HEK293 (cell line): ENCODE measurements around the gene ELN.

Experiments
- CTCF ChIA-PET: fragments of 350-600 bp; formaldehyde crosslinking; extraction: SDS; loops from one replicate; lab custom pipeline; 2021; ENCODE audit warnings: antibody characterized with exemption; lab: Yijun Ruan, JAX
- POLR2A ChIA-PET: fragments of 300-600 bp; formaldehyde crosslinking; extraction: SDS; loops from one replicate; lab custom pipeline; 2020; ENCODE audit warnings: antibody characterized with exemption, inconsistent platforms; lab: Yijun Ruan, JAX
- H3K27ac ChIP-seq: fragments of 200-500 bp; sonication (Bioruptor generic); 2 replicates; pipeline ENCODE4 v1.5.1; 2014; ENCODE audit warnings: low read depth, low read length, control low read depth, inconsistent platforms; ENCODE audit errors: extremely low read depth
- H3K36me3 ChIP-seq, 2 experiments: fragments of 200-500 bp in 1 of 2; sonication (Bioruptor generic) in 1 of 2; 1 replicate in 1 of 2; 2 replicates in 1 of 2; pipeline ENCODE4 v1.5.1; 2014 to 2017; ENCODE audit warnings: inconsistent platforms in 2 of 2, low read length in 2 of 2; ENCODE audit not compliant: control insufficient read depth in 2 of 2, insufficient read depth in 1 of 2
- H3K4me1 ChIP-seq: fragments of 200-500 bp; sonication (Bioruptor generic); 2 replicates; pipeline ENCODE4 v1.5.1; 2014; ENCODE audit warnings: mild to moderate bottlenecking, low read length, inconsistent platforms; ENCODE audit not compliant: control insufficient read depth, insufficient read depth
- H3K4me3 ChIP-seq: 2 replicates; pipeline ENCODE4 v1.5.1; 2011; ENCODE audit warnings: low read depth, mild to moderate bottlenecking, control low read depth, low read length, moderate library complexity
- H3K9me3 ChIP-seq: fragments of 200-500 bp; sonication (Bioruptor generic); 2 replicates; pipeline ENCODE4 v1.5.1; 2014; ENCODE audit warnings: low read depth, low read length, inconsistent platforms; ENCODE audit not compliant: control insufficient read depth, insufficient read depth
- BCL11A ChIP-seq: fragments of 450-650 bp; formaldehyde crosslinking; IDR thresholded peaks from 2 replicates; pipeline ENCODE4 v1.5.1; 2016; ENCODE audit warnings: low read depth, missing biosample characterization, missing genetic modification characterization
- HOXA7 ChIP-seq: sonication (generic); formaldehyde crosslinking; IDR thresholded peaks from 2 replicates; pipeline ENCODE4 v1.8.1; 2022; ENCODE audit warnings: missing genetic modification reagents, borderline replicate concordance
- IKZF3 ChIP-seq: fragments of 450-650 bp; IDR thresholded peaks from 2 replicates; pipeline ENCODE4 v1.5.0; 2018; ENCODE audit warnings: missing biosample characterization, mild to moderate bottlenecking, missing genetic modification characterization, moderate library complexity
- SCRT1 ChIP-seq: fragments of 450-650 bp; formaldehyde crosslinking; IDR thresholded peaks from 2 replicates; pipeline ENCODE4 v1.5.1; 2016; ENCODE audit warnings: missing biosample characterization, missing genetic modification characterization, borderline replicate concordance
- ZNF121 ChIP-seq: fragments of 450-650 bp; formaldehyde crosslinking; IDR thresholded peaks from 2 replicates; pipeline ENCODE4 v1.5.1; 2016; ENCODE audit warnings: missing biosample characterization, missing genetic modification characterization
- ZNF132 ChIP-seq: fragments of 450-650 bp; formaldehyde crosslinking; IDR thresholded peaks from 2 replicates; pipeline ENCODE4 v1.5.1; 2017; ENCODE audit warnings: missing biosample characterization, missing genetic modification characterization, borderline replicate concordance
- ZNF140 ChIP-seq: fragments of 450-650 bp; formaldehyde crosslinking; IDR thresholded peaks from 2 replicates; pipeline ENCODE4 v1.5.1; 2016; ENCODE audit warnings: missing biosample characterization, missing genetic modification characterization
- ZNF16 ChIP-seq: fragments of 450-650 bp; formaldehyde crosslinking; IDR thresholded peaks from 2 replicates; pipeline ENCODE4 v1.5.1; 2016; ENCODE audit warnings: low read depth, missing biosample characterization, missing genetic modification characterization
- ZNF174 ChIP-seq: fragments of 450-650 bp; formaldehyde crosslinking; IDR thresholded peaks from 2 replicates; pipeline ENCODE4 v1.5.0; 2017; ENCODE audit warnings: missing biosample characterization, mild to moderate bottlenecking, missing genetic modification characterization
- ZNF2 ChIP-seq: fragments of 450-650 bp; formaldehyde crosslinking; IDR thresholded peaks from 2 replicates; pipeline ENCODE4 v1.5.1; 2016; ENCODE audit warnings: missing biosample characterization, missing genetic modification characterization
- ZNF266 ChIP-seq: fragments of 450-650 bp; formaldehyde crosslinking; IDR thresholded peaks from 2 replicates; pipeline ENCODE4 v1.5.1; 2016; ENCODE audit warnings: missing biosample characterization, missing genetic modification characterization, low read depth
- ZNF324 ChIP-seq: fragments of 450-650 bp; formaldehyde crosslinking; IDR thresholded peaks from 2 replicates; pipeline ENCODE4 v1.5.1; 2016; ENCODE audit warnings: missing biosample characterization, missing genetic modification characterization
- ZNF473 ChIP-seq: fragments of 450-650 bp; formaldehyde crosslinking; IDR thresholded peaks from 2 replicates; pipeline ENCODE4 v1.5.1; 2017; ENCODE audit warnings: missing biosample characterization, missing genetic modification characterization
- ZNF501 ChIP-seq: fragments of 450-650 bp; formaldehyde crosslinking; IDR thresholded peaks from 2 replicates; pipeline ENCODE4 v1.5.1; 2016; ENCODE audit warnings: missing biosample characterization, missing genetic modification characterization
- ZNF600 ChIP-seq: fragments of 450-650 bp; formaldehyde crosslinking; IDR thresholded peaks from 2 replicates; pipeline ENCODE4 v1.5.1; 2016; ENCODE audit warnings: missing biosample characterization, missing genetic modification characterization
- ZNF664 ChIP-seq: fragments of 450-650 bp; formaldehyde crosslinking; IDR thresholded peaks from 2 replicates; pipeline ENCODE4 v1.5.1; 2016; ENCODE audit warnings: missing biosample characterization, missing genetic modification characterization
- ZNF670 ChIP-seq: fragments of 450-650 bp; formaldehyde crosslinking; IDR thresholded peaks from 2 replicates; pipeline ENCODE4 v1.5.1; 2016; ENCODE audit warnings: missing biosample characterization, missing genetic modification characterization, low read depth
- ZNF830 ChIP-seq: fragments of 450-650 bp; IDR thresholded peaks from 2 replicates; pipeline ENCODE4 v1.5.0; 2018; ENCODE audit warnings: missing biosample characterization, missing genetic modification characterization, low read depth, mild to moderate bottlenecking, moderate library complexity
- TF ChIP-seq, protein P1 (sequence below): fragments of 450-650 bp; formaldehyde crosslinking; IDR thresholded peaks from 2 replicates; pipeline ENCODE4 v1.5.1; 2016; ENCODE audit warnings: missing biosample characterization, missing genetic modification characterization
- TF ChIP-seq, protein P2 (sequence below): fragments of 450-650 bp; formaldehyde crosslinking; IDR thresholded peaks from 2 replicates; pipeline ENCODE4 v1.5.0; 2017; ENCODE audit warnings: missing biosample characterization, missing genetic modification characterization, borderline replicate concordance
- TF ChIP-seq, protein P3 (sequence below): fragments of 450-650 bp; formaldehyde crosslinking; IDR thresholded peaks from 2 replicates; pipeline ENCODE4; 2016; ENCODE audit warnings: missing biosample characterization, missing genetic modification characterization
- TF ChIP-seq, protein P4 (sequence below): fragments of 450-650 bp; formaldehyde crosslinking; conservative IDR thresholded peaks from 2 replicates; pipeline ENCODE4 v1.5.1; 2016; ENCODE audit warnings: low read depth, missing biosample characterization, missing genetic modification characterization

The ELN gene

DNA sequence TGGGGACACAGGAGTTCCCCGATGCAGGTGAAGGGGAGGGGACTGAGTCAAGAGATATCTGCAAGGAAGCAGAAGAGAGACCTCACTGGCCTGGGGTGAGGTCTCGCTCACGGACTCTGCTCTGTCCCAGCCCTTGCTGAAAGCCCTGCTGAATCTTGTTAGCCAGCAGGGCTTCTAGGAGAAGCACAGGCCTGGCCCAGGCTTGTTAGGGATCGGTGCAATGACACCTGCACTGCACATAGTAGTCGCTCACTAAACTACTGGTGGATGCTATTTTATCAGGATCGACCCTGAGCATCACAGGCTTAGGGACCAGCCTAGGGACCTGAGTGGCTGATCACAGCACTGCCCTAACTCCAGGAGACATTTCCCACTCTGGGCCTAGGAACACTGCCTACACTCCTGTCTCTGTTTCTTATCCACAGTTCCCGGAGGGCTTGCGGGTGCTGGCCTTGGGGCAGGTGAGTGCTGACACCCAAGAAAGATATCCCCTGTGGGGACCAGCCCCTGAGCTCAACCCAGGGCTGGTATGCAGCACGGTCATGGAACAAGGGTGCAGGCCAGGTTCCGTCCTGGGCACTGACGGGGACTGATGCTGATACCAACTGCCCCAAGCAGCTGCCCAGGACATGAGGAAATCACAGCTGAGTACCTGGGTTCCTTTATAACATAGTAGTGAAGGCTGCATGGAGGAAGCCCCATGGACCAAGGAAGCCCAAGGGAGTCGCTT, 13.0 kb downstream of the ELN start:
- Histone ChIP-seq H3K4me3 (no peak overlapping the region), H3K36me3 (no peaks in the 10 kb centered on the region)
- CTCF ChIA-PET, result no interaction called here
- TF ChIP-seq ZNF664 (tag by site-specific recombination), result 0 out of 2 replicates have a peak, but pooled peaks have one; percentile 36
- TF ChIP-seq, protein P1, sequence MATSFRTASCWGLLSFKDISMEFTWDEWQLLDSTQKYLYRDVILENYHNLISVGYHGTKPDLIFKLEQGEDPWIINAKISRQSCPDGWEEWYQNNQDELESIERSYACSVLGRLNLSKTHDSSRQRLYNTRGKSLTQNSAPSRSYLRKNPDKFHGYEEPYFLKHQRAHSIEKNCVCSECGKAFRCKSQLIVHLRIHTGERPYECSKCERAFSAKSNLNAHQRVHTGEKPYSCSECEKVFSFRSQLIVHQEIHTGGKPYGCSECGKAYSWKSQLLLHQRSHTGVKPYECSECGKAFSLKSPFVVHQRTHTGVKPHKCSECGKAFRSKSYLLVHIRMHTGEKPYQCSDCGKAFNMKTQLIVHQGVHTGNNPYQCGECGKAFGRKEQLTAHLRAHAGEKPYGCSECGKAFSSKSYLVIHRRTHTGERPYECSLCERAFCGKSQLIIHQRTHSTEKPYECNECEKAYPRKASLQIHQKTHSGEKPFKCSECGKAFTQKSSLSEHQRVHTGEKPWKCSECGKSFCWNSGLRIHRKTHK, result no peak
- TF ChIP-seq ZNF132 (tag by site-specific recombination), result no peak
- no peak for TF ChIP-seq ZNF473 (tag by site-specific recombination)
- TF ChIP-seq, all 188 proteins: peak for 1
- H3K27ac ChIP-seq, result no peak overlapping the region
- H3K4me1 ChIP-seq, result no peaks in the 10 kb centered on the region
- POLR2A ChIA-PET, result no interaction called here
- no peaks in the 10 kb centered on the region for H3K9me3 ChIP-seq

DNA sequence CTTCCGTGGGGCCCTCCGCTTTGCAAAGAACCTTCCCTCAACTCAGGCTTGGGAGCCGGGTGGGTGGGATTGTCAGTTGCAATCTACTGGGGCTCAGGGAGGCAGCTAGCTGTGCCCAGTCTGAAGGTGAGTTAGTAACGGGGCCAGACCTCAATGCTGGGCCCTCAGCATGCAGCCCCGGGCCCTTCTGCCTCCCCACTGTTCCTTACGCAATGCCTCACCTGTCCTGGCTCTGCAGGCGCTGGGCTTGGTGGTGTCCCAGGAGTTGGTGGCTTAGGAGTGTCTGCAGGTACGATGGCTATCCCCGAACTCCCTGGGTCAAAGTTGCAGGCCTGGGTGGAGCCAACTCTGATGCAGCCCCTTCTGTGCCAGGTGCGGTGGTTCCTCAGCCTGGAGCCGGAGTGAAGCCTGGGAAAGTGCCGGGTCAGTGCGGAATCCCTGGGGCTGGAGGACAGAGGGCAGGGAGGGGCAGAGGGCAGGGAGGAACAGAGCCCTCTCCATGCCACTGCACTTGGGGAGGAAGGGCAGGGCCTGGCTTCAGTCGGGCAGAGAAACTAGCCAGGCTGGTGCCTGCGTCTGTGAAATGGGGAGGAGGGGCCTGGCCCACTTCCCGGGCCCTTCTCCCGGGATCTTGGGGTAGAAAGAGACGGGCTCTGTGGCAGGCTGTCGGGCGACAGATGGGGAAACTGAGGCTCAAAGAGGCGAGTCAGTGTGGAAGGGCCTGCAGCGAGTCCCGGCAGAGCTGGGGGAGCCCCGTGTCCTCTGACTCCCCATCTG, 15.0 kb downstream of the ELN start:
- Histone ChIP-seq H3K9me3 (no peaks in the 10 kb centered on the region), H3K27ac (no peak overlapping the region), H3K4me1 (no peaks in the 10 kb centered on the region), H3K4me3 (no peak overlapping the region), H3K36me3 (no peaks in the 10 kb centered on the region)
- POLR2A ChIA-PET, result interaction anchor here (0.7 kb wide), 1 partner anchor 56 kb away, joined by 3 read pairs; no protein-coding TSS in a partner anchor
- TF ChIP-seq ZNF121 (tag by site-specific recombination) (no peak), ZNF2 (tag by site-specific recombination) (no peak), ZNF140 (no peak), HOXA7 (no peak), ZNF266 (tag by site-specific recombination) (no peak), SCRT1 (tag by site-specific recombination) (no peak), ZNF830 (tag by site-specific recombination) (no peak), ZNF324 (no peak), ZNF174 (tag by site-specific recombination) (no peak), ZNF670 (tag by site-specific recombination) (no peak), ZNF501 (tag by site-specific recombination) (no peak), IKZF3 (tag by site-specific recombination) (no peak), BCL11A (tag by site-specific recombination) (no peak), ZNF600 (tag by site-specific recombination) (no peak), ZNF16 (tag by site-specific recombination) (no peak)
- TF ChIP-seq, protein P2, sequence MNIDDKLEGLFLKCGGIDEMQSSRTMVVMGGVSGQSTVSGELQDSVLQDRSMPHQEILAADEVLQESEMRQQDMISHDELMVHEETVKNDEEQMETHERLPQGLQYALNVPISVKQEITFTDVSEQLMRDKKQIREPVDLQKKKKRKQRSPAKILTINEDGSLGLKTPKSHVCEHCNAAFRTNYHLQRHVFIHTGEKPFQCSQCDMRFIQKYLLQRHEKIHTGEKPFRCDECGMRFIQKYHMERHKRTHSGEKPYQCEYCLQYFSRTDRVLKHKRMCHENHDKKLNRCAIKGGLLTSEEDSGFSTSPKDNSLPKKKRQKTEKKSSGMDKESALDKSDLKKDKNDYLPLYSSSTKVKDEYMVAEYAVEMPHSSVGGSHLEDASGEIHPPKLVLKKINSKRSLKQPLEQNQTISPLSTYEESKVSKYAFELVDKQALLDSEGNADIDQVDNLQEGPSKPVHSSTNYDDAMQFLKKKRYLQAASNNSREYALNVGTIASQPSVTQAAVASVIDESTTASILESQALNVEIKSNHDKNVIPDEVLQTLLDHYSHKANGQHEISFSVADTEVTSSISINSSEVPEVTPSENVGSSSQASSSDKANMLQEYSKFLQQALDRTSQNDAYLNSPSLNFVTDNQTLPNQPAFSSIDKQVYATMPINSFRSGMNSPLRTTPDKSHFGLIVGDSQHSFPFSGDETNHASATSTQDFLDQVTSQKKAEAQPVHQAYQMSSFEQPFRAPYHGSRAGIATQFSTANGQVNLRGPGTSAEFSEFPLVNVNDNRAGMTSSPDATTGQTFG, result no peak
- TF ChIP-seq, protein P3, sequence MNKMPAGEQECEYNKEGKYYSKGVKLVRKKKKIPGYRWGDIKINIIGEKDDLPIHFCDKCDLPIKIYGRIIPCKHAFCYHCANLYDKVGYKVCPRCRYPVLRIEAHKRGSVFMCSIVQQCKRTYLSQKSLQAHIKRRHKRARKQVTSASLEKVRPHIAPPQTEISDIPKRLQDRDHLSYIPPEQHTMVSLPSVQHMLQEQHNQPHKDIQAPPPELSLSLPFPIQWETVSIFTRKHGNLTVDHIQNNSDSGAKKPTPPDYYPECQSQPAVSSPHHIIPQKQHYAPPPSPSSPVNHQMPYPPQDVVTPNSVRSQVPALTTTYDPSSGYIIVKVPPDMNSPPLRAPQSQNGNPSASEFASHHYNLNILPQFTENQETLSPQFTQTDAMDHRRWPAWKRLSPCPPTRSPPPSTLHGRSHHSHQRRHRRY, result no peak
- TF ChIP-seq, protein P4, sequence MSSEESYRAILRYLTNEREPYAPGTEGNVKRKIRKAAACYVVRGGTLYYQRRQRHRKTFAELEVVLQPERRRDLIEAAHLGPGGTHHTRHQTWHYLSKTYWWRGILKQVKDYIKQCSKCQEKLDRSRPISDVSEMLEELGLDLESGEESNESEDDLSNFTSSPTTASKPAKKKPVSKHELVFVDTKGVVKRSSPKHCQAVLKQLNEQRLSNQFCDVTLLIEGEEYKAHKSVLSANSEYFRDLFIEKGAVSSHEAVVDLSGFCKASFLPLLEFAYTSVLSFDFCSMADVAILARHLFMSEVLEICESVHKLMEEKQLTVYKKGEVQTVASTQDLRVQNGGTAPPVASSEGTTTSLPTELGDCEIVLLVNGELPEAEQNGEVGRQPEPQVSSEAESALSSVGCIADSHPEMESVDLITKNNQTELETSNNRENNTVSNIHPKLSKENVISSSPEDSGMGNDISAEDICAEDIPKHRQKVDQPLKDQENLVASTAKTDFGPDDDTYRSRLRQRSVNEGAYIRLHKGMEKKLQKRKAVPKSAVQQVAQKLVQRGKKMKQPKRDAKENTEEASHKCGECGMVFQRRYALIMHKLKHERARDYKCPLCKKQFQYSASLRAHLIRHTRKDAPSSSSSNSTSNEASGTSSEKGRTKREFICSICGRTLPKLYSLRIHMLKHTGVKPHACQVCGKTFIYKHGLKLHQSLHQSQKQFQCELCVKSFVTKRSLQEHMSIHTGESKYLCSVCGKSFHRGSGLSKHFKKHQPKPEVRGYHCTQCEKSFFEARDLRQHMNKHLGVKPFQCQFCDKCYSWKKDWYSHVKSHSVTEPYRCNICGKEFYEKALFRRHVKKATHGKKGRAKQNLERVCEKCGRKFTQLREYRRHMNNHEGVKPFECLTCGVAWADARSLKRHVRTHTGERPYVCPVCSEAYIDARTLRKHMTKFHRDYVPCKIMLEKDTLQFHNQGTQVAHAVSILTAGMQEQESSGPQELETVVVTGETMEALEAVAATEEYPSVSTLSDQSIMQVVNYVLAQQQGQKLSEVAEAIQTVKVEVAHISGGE (tag by site-specific recombination), result no peak
- CTCF ChIA-PET, result interaction anchor here (0.6 to 2.9 kb wide), 2 partner anchors 17 to 112 kb away, joined by 3 to 16 read pairs; no protein-coding TSS in a partner anchor
